H9 (cell line): ENCODE data around the gene HS6ST2. TPM values are rescaled to one million over a fixed set of nuclear protein-coding genes. Genes with fewer than 3 reads are reported as not detected.

Experiments
- DNase-seq: peaks from one replicate; pipeline ENCODE4 v3.0.0-alpha.2; 2017
- H2AFZ ChIP-seq: one replicate; pipeline ENCODE4 v1.6.1; 2013; ENCODE audit warnings: mild to moderate bottlenecking, low read length, control low read depth, moderate library complexity
- H2AK5ac ChIP-seq: 2 replicates; pipeline ENCODE4 v1.6.1; 2013; ENCODE audit warnings: low read length, control low read depth, mixed read lengths; ENCODE audit not compliant: insufficient read length
- H2BK120ac ChIP-seq: one replicate; pipeline ENCODE4 v1.6.1; 2013; ENCODE audit warnings: low read depth, mild to moderate bottlenecking, low read length, control low read depth, inconsistent platforms; ENCODE audit not compliant: poor library complexity, severe bottlenecking
- H2BK12ac ChIP-seq: 2 replicates; pipeline ENCODE4 v1.6.1; 2013; ENCODE audit warnings: low read length, control low read depth, mixed read lengths, low read depth; ENCODE audit not compliant: insufficient read length
- H2BK15ac ChIP-seq: 2 replicates; pipeline ENCODE4 v1.6.1; 2013; ENCODE audit warnings: low read depth, low read length, control low read depth
- H2BK20ac ChIP-seq: one replicate; pipeline ENCODE4 v1.6.1; 2013; ENCODE audit warnings: low read depth, mild to moderate bottlenecking, low read length, control low read depth, inconsistent platforms; ENCODE audit not compliant: poor library complexity, severe bottlenecking
- H2BK5ac ChIP-seq: 2 replicates; pipeline ENCODE4 v1.6.1; 2013; ENCODE audit warnings: low read length, control low read depth, mixed read lengths; ENCODE audit not compliant: insufficient read length
- H3K14ac ChIP-seq: 2 replicates; pipeline ENCODE4 v1.6.1; 2013; ENCODE audit warnings: low read length, control low read depth; ENCODE audit not compliant: insufficient read depth
- H3K18ac ChIP-seq: 2 replicates; pipeline ENCODE4 v1.6.1; 2013; ENCODE audit warnings: low read depth, mild to moderate bottlenecking, mixed read lengths, low read length, control low read depth; ENCODE audit not compliant: insufficient read length
- H3K23ac ChIP-seq: 2 replicates; pipeline ENCODE4 v1.6.1; 2013; ENCODE audit warnings: low read length, control low read depth, mixed read lengths, low read depth; ENCODE audit not compliant: insufficient read length
- H3K23me2 ChIP-seq: 2 replicates; pipeline ENCODE4 v1.6.1; 2013; ENCODE audit warnings: low read depth, mild to moderate bottlenecking, mixed read lengths, low read length, control low read depth; ENCODE audit not compliant: insufficient read length, poor library complexity, severe bottlenecking
- H3K27ac ChIP-seq: 2 replicates; pipeline ENCODE4 v1.5.1; 2013; ENCODE audit warnings: low read length, control low read depth, mixed read lengths, low read depth; ENCODE audit not compliant: insufficient read length
- H3K27me3 ChIP-seq: 2 replicates; pipeline ENCODE4 v1.6.1; 2013; ENCODE audit warnings: low read length, control low read depth, inconsistent platforms; ENCODE audit not compliant: insufficient read depth
- H3K4ac ChIP-seq: 2 replicates; pipeline ENCODE4 v1.6.1; 2013; ENCODE audit warnings: low read depth, mild to moderate bottlenecking, control low read depth, inconsistent platforms, low read length, moderate library complexity
- H3K4me1 ChIP-seq: 2 replicates; pipeline ENCODE4 v1.6.1; 2013; ENCODE audit warnings: low read length, control low read depth, inconsistent platforms; ENCODE audit not compliant: insufficient read depth
- H3K4me2 ChIP-seq: 2 replicates; pipeline ENCODE4 v1.6.1; 2013; ENCODE audit warnings: low read length, control low read depth, mixed read lengths; ENCODE audit not compliant: insufficient read length, insufficient read depth
- H3K56ac ChIP-seq: 2 replicates; pipeline ENCODE4 v1.6.1; 2013; ENCODE audit warnings: low read depth, mild to moderate bottlenecking, mixed read lengths, low read length, control low read depth; ENCODE audit not compliant: insufficient read length
- H3K79me1 ChIP-seq: 2 replicates; pipeline ENCODE4 v1.6.1; 2013; ENCODE audit warnings: low read depth, mild to moderate bottlenecking, moderate library complexity, low read length, control low read depth, inconsistent platforms; ENCODE audit not compliant: insufficient read depth, poor library complexity, severe bottlenecking
- H3K79me2 ChIP-seq: 2 replicates; pipeline ENCODE4 v1.6.1; 2013; ENCODE audit warnings: low read length, control low read depth, inconsistent platforms; ENCODE audit not compliant: insufficient read depth
- H3K9ac ChIP-seq: 2 replicates; pipeline ENCODE4 v1.6.1; 2013; ENCODE audit warnings: low read length, control low read depth, mixed read lengths; ENCODE audit not compliant: insufficient read length; ENCODE audit errors: extremely low read depth
- H3K9me3 ChIP-seq: one replicate; pipeline ENCODE4 v1.6.1; 2013; ENCODE audit warnings: low read depth, low read length, inconsistent platforms; ENCODE audit not compliant: control insufficient read depth
- H3T11ph ChIP-seq: one replicate; pipeline ENCODE4 v1.6.1; 2013; ENCODE audit warnings: mild to moderate bottlenecking, low read length, control low read depth, inconsistent platforms
- H4K20me1 ChIP-seq: one replicate; pipeline ENCODE4 v1.6.1; 2013; ENCODE audit not compliant: control insufficient read depth, insufficient read length, insufficient read depth
- H4K5ac ChIP-seq: 2 replicates; pipeline ENCODE4 v1.6.1; 2013; ENCODE audit warnings: low read depth, mild to moderate bottlenecking, mixed read lengths, low read length, control low read depth; ENCODE audit not compliant: insufficient read length
- H4K8ac ChIP-seq: replicated peaks from 2 replicates; pipeline ENCODE4 v1.6.1; 2013; ENCODE audit warnings: low read length, control low read depth, mixed read lengths, low read depth; ENCODE audit not compliant: insufficient read length
- H4K91ac ChIP-seq: 2 replicates; pipeline ENCODE4 v1.6.1; 2013; ENCODE audit warnings: low read depth, mild to moderate bottlenecking, moderate library complexity, mixed read lengths, low read length, control low read depth; ENCODE audit not compliant: insufficient read length
- H3K27ac Mint-ChIP-seq, 3 experiments: 2 replicates in 2 of 3; 3 replicates in 1 of 3; pipeline ENCODE4 v1.8.0; 2020 to 2021; ENCODE audit warnings: mixed read lengths in 3 of 3, mild to moderate bottlenecking in 1 of 3, moderate library complexity in 1 of 3
- H3K27me3 Mint-ChIP-seq: 2 replicates; pipeline ENCODE4 v1.8.0; 2021; ENCODE audit warnings: low read depth, mild to moderate bottlenecking, moderate library complexity, mixed read lengths
- H3K36me3 Mint-ChIP-seq, 3 experiments: 2 replicates in 2 of 3; 3 replicates in 1 of 3; pipeline ENCODE4 v1.8.0; 2020 to 2021; ENCODE audit warnings: low read depth in 3 of 3, mixed read lengths in 3 of 3; ENCODE audit not compliant: insufficient read depth in 1 of 3
- H3K4me1 Mint-ChIP-seq, 2 experiments: 2 replicates each; pipeline ENCODE4 v1.8.0; 2020; ENCODE audit warnings: mixed read lengths in 2 of 2
- H3K4me3 Mint-ChIP-seq, 2 experiments: 2 replicates in 1 of 2; 3 replicates in 1 of 2; pipeline ENCODE4 v1.8.0; 2020 to 2021; ENCODE audit warnings: mild to moderate bottlenecking in 2 of 2, mixed read lengths in 2 of 2, moderate library complexity in 1 of 2
- H3K9me3 Mint-ChIP-seq, 2 experiments: 2 replicates in 1 of 2; 3 replicates in 1 of 2; pipeline ENCODE4 v1.8.0; 2020; ENCODE audit warnings: mild to moderate bottlenecking in 2 of 2, mixed read lengths in 2 of 2, moderate library complexity in 1 of 2
- WGBS: extraction: QIAGEN DNeasy Blood & Tissue Kit; methylation state at CpG from one replicate; pipeline ENCODE4 v1.1.7; 2013; ENCODE audit warnings: missing lambda C conversion rate, low lambda C conversion rate, mixed read lengths; ENCODE audit not compliant: insufficient read length; ENCODE audit errors: extremely low coverage; 5-methylcytosine and 5-hydroxymethylcytosine counted together
- total RNA-seq: library from RNA; stranded (reverse); gene quantifications from 2 replicates; pipeline ENCODE4 v1.2.1, GENCODE V29; 2021
- TF ChIP-seq, protein P1 (sequence below): fragments of 200-600 bp; sonication (generic); conservative IDR thresholded peaks from 3 replicates; pipeline ENCODE4 v1.8.0; 2021; ENCODE audit warnings: antibody characterized with exemption, mild to moderate bottlenecking

Gene HS6ST2
- total RNA-seq, 1 experiment from 2014 or later: 4.8 TPM

DNA sequence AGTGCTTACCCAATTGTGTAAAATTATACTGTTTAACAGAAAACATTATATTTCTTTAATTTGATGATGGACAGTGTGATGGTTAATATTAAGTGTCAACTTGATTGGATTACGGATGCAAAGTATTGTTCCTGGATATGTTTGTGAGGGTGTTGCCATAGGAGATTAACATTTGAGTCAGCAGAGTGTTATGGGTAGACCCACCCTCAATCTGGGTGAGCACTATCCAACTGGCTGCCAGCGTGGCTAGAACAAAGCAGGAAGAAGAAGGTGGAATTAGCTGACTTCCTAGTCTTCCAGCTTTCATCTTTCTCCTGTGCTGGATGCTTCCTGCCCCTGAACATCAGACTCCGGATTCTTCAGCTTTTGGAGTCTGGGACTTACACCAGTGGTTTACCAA lies 42.1 kb downstream of the HS6ST2 start:
- no peak overlapping the region for H3K18ac ChIP-seq
- no peak overlapping the region for H2BK5ac ChIP-seq
- no peak overlapping the region for H2BK120ac ChIP-seq
- no peaks in the 10 kb centered on the region for H3K9me3 ChIP-seq
- H4K20me1 ChIP-seq: no peaks in the 10 kb centered on the region
- no peak overlapping the region for H3K14ac ChIP-seq
- H2AFZ ChIP-seq: no peak overlapping the region
- DNase-seq: no peak
- no peak overlapping the region for H4K5ac ChIP-seq
- no peak overlapping the region for H3K27ac ChIP-seq
- no peak overlapping the region for H3K4me3 Mint-ChIP-seq
- no peaks in the 10 kb centered on the region for H3K4me1 ChIP-seq
- no peak overlapping the region for H3K56ac ChIP-seq
- H3K27me3 ChIP-seq: no peaks in the 10 kb centered on the region
- no peak overlapping the region for H3K23ac ChIP-seq
- H2AK5ac ChIP-seq: no peak overlapping the region
- no peak overlapping the region for H4K8ac ChIP-seq
- H4K91ac ChIP-seq: no peak overlapping the region
- H3K9ac ChIP-seq: no peak overlapping the region
- peaks cover 6 to 21% (median 7%) of the 10 kb centered on the region in 3 experiments for H3K36me3 Mint-ChIP-seq
- H2BK15ac ChIP-seq: no peak overlapping the region
- TF ChIP-seq, protein P1, sequence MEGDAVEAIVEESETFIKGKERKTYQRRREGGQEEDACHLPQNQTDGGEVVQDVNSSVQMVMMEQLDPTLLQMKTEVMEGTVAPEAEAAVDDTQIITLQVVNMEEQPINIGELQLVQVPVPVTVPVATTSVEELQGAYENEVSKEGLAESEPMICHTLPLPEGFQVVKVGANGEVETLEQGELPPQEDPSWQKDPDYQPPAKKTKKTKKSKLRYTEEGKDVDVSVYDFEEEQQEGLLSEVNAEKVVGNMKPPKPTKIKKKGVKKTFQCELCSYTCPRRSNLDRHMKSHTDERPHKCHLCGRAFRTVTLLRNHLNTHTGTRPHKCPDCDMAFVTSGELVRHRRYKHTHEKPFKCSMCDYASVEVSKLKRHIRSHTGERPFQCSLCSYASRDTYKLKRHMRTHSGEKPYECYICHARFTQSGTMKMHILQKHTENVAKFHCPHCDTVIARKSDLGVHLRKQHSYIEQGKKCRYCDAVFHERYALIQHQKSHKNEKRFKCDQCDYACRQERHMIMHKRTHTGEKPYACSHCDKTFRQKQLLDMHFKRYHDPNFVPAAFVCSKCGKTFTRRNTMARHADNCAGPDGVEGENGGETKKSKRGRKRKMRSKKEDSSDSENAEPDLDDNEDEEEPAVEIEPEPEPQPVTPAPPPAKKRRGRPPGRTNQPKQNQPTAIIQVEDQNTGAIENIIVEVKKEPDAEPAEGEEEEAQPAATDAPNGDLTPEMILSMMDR: no peak
- H3T11ph ChIP-seq: no peak overlapping the region
- H3K4me1 Mint-ChIP-seq: peaks cover 5 to 18% of the 10 kb centered on the region in 2 experiments; a peak in 3 of 4 replicates
- H2BK12ac ChIP-seq: no peak overlapping the region
- WGBS: no CpG with 5 or more reads among the region's 3 CpGs
- H3K9me3 Mint-ChIP-seq: peaks cover 8 to 16% of the 10 kb centered on the region in 2 experiments
- H3K4me2 ChIP-seq: no peak overlapping the region
- no peaks in the 10 kb centered on the region for H3K79me1 ChIP-seq
- H3K27ac Mint-ChIP-seq: no peak overlapping the region
- H3K79me2 ChIP-seq: no peaks in the 10 kb centered on the region
- no peak overlapping the region for H2BK20ac ChIP-seq
- H3K4ac ChIP-seq: no peak overlapping the region
- H3K27me3 Mint-ChIP-seq: no peaks in the 10 kb centered on the region; the same call in 1 of the 2 replicates
- no peaks in the 10 kb centered on the region for H3K23me2 ChIP-seq
